A549 (cell line): ENCODE measurements around the gene MRPL45. TPM values are rescaled to one million over a fixed set of nuclear protein-coding genes. Genes with fewer than 3 reads are reported as not detected.

Source experiments
- ATAC-seq, 2 experiments: fragments of 200-7000 bp in 1 of 2; fragments of >200 bp in 1 of 2; cut with Nextera tagmentation in 1 of 2; cut with Tn5 transposase in 1 of 2; 3 replicates each; pipeline versions ENCODE4 v1.8.0 to v1.9.1; 2018 to 2020; ENCODE audit warnings: mild to moderate bottlenecking in 1 of 2, moderate library complexity in 1 of 2
- CTCF ChIA-PET: fragments of 300-600 bp; sonication (Branson Sonifier 250); formaldehyde crosslinking; extraction: SDS; loops from one replicate; lab custom pipeline; 2021; ENCODE audit warnings: antibody characterized with exemption, inconsistent platforms; lab: Yijun Ruan, JAX
- POLR2A ChIA-PET: fragments of 350-600 bp; formaldehyde crosslinking; extraction: SDS; loops from one replicate; lab custom pipeline; 2021; ENCODE audit warnings: antibody characterized with exemption, inconsistent platforms; lab: Yijun Ruan, JAX
- DNase-seq, 2 experiments: peaks; one replicate each; pipeline versions ENCODE4 v3.0.0 to v3.0.0-alpha.2; 2011 to 2016; ENCODE audit warnings: low read depth in 1 of 2, low spot score in 1 of 2
- FAIRE-seq: peaks from 2 replicates; lab custom pipeline; 2011; peaks lifted over from hg19 to GRCh38; lab: Jason Lieb, UNC
- H3K27ac ChIP-seq, 2 experiments: fragments of >200 bp; sonication (Bioruptor Twin); formaldehyde crosslinking; 3 replicates each; pipeline ENCODE4 v1.5.1; 2016 to 2017
- H3K4me1 ChIP-seq: fragments of >200 bp; sonication (Bioruptor Twin); formaldehyde crosslinking; 3 replicates; pipeline ENCODE4 v1.6.1; 2016
- H3K4me2 ChIP-seq: fragments of >200 bp; sonication (Bioruptor Twin); formaldehyde crosslinking; 3 replicates; pipeline ENCODE4 v1.6.1; 2016
- H3K4me3 ChIP-seq: fragments of >200 bp; sonication (Bioruptor Twin); formaldehyde crosslinking; 3 replicates; pipeline ENCODE4 v1.5.1; 2016
- H3K9me3 ChIP-seq: fragments of >200 bp; sonication (Bioruptor Twin); formaldehyde crosslinking; 3 replicates; pipeline ENCODE4 v1.6.1; 2016
- BCL3 ChIP-seq: fragments of >200 bp; sonication (Bioruptor Twin); formaldehyde crosslinking; IDR thresholded peaks from 3 replicates; pipeline ENCODE4 v1.6.1; 2016
- CBX2 ChIP-seq: fragments of 200-600 bp; sonication (generic); IDR thresholded peaks from 2 replicates; pipeline ENCODE4 v1.6.1; 2016; ENCODE audit warnings: low read depth, mild to moderate bottlenecking, borderline replicate concordance
- CBX8 ChIP-seq: fragments of 200-600 bp; sonication (generic); IDR thresholded peaks from 2 replicates; pipeline ENCODE4 v1.6.1; 2016
- CHD2 ChIP-seq: fragments of 150-350 bp; IDR thresholded peaks from 2 replicates; pipeline ENCODE4 v1.6.1; 2014; ENCODE audit warnings: low read length; ENCODE audit not compliant: partially characterized antibody
- EHF ChIP-seq: fragments of 250-450 bp; sonication (Bioruptor Pico); IDR thresholded peaks from 2 replicates; pipeline ENCODE4 v1.5.0; 2020; ENCODE audit warnings: mild to moderate bottlenecking
- EHMT2 ChIP-seq: fragments of 200-600 bp; sonication (generic); IDR thresholded peaks from 2 replicates; pipeline ENCODE4 v1.6.1; 2016; ENCODE audit warnings: antibody characterized with exemption, low read depth, mild to moderate bottlenecking, moderate library complexity
- EP300 ChIP-seq, 2 experiments: fragments of >200 bp; sonication (Bioruptor Twin); formaldehyde crosslinking; IDR thresholded peaks; 2 replicates in 1 of 2; 3 replicates in 1 of 2; pipeline ENCODE4 v1.6.1; 2016 to 2017
- ESRRA ChIP-seq: fragments of 150-350 bp; IDR thresholded peaks from 2 replicates; pipeline ENCODE4 v1.6.1; 2014; ENCODE audit warnings: mild to moderate bottlenecking, low read length, borderline replicate concordance
- FOXS1 ChIP-seq: fragments of 250-450 bp; sonication (Bioruptor Pico); IDR thresholded peaks from 2 replicates; pipeline ENCODE4 v1.5.0; 2020; ENCODE audit warnings: mild to moderate bottlenecking, moderate library complexity
- HMGXB4 ChIP-seq: fragments of 250-450 bp; sonication (Bioruptor Pico); IDR thresholded peaks from 2 replicates; pipeline ENCODE4 v1.5.0; 2021; ENCODE audit warnings: mild to moderate bottlenecking, moderate library complexity, borderline replicate concordance
- HOXA7 ChIP-seq: fragments of 250-450 bp; sonication (Bioruptor Pico); IDR thresholded peaks from 2 replicates; pipeline ENCODE4 v1.5.0; 2020; ENCODE audit warnings: mild to moderate bottlenecking, moderate library complexity
- JUN ChIP-seq, 2 experiments: fragments of >200 bp; sonication (Bioruptor Twin); formaldehyde crosslinking; IDR thresholded peaks; 2 replicates in 1 of 2; 3 replicates in 1 of 2; pipeline ENCODE4 v1.6.1; 2016 to 2017
- KDM1A ChIP-seq: fragments of 200-600 bp; sonication (generic); IDR thresholded peaks from 2 replicates; pipeline ENCODE4 v1.6.1; 2016; ENCODE audit warnings: low read depth, mild to moderate bottlenecking
- MAFK ChIP-seq: fragments of 450-650 bp; IDR thresholded peaks from 2 replicates; pipeline ENCODE4 v1.6.1; 2014; ENCODE audit not compliant: partially characterized antibody
- MAX ChIP-seq: IDR thresholded peaks from 2 replicates; pipeline ENCODE4 v1.6.1; 2012
- NFE2L2 ChIP-seq: fragments of 150-350 bp; conservative IDR thresholded peaks from 2 replicates; pipeline ENCODE4 v1.6.1; 2014; ENCODE audit warnings: low read length
- PHF8 ChIP-seq: fragments of 200-600 bp; sonication (generic); IDR thresholded peaks from 2 replicates; pipeline ENCODE4 v1.6.1; 2016; ENCODE audit warnings: low read depth, mild to moderate bottlenecking, antibody characterized with exemption, moderate library complexity, borderline replicate concordance
- POLR2AphosphoS2 ChIP-seq: conservative IDR thresholded peaks from 2 replicates; pipeline ENCODE4 v1.6.1; 2012; ENCODE audit warnings: low read length, improper control_type of control experiment, inconsistent platforms
- RAD21 ChIP-seq, 2 experiments: fragments of >200 bp in 1 of 2; sonication (Bioruptor Twin) in 1 of 2; formaldehyde crosslinking in 1 of 2; IDR thresholded peaks in 1 of 2; conservative IDR thresholded peaks in 1 of 2; 2 replicates in 1 of 2; 3 replicates in 1 of 2; pipeline ENCODE4 v1.6.1; 2012 to 2018; ENCODE audit warnings: inconsistent platforms in 1 of 2
- RFX5 ChIP-seq: fragments of 450-650 bp; IDR thresholded peaks from 2 replicates; pipeline ENCODE4 v1.7.1; 2014; ENCODE audit warnings: antibody characterized with exemption, mild to moderate bottlenecking, moderate library complexity
- RNF2 ChIP-seq: fragments of 200-600 bp; sonication (generic); IDR thresholded peaks from 2 replicates; pipeline ENCODE4 v1.6.1; 2016; ENCODE audit warnings: low read depth, mild to moderate bottlenecking, antibody characterized with exemption, moderate library complexity, borderline replicate concordance
- SMC3 ChIP-seq: fragments of >200 bp; sonication (Bioruptor Twin); formaldehyde crosslinking; IDR thresholded peaks from 3 replicates; pipeline ENCODE4 v1.6.1; 2018; ENCODE audit warnings: inconsistent platforms
- TFCP2L1 ChIP-seq: fragments of 250-450 bp; sonication (Bioruptor Pico); IDR thresholded peaks from 2 replicates; pipeline ENCODE4 v1.5.0; 2021; ENCODE audit warnings: mild to moderate bottlenecking
- TP53 ChIP-seq: fragments of 250-450 bp; sonication (Bioruptor Pico); IDR thresholded peaks from 2 replicates; pipeline ENCODE4 v1.5.0; 2021; ENCODE audit warnings: mild to moderate bottlenecking, moderate library complexity
- ZFP36 ChIP-seq: fragments of 450-650 bp; IDR thresholded peaks from 2 replicates; pipeline ENCODE4 v1.6.1; 2014; ENCODE audit warnings: borderline replicate concordance; ENCODE audit not compliant: partially characterized antibody
- ZNF302 ChIP-seq: fragments of 250-450 bp; sonication (Bioruptor Pico); IDR thresholded peaks from 2 replicates; pipeline ENCODE4 v1.9.0; 2021; ENCODE audit warnings: inconsistent platforms, mild to moderate bottlenecking, moderate library complexity
- WGBS: methylation state at CpG from one replicate; pipeline ENCODE4 v1.1.6; 2017; ENCODE audit errors: missing lambda C conversion rate; 5-methylcytosine and 5-hydroxymethylcytosine counted together
- polyA plus RNA-seq, 4 experiments: library from polyadenylated mRNA; depleted of rRNA in 3 of 4; stranded (reverse); fragments of >200 nt; fragmentation: RNase III in 1 of 4; extraction: RNeasy Plus Mini Kit Qiagen cat#74134 plus additional on column Dnase treatment in 1 of 4; gene quantifications; 2 replicates in 3 of 4; 3 replicates in 1 of 4; pipeline ENCODE4 v1.2.3, GENCODE V29; 2011 to 2017

The MRPL45 gene
- polyA plus RNA-seq, 2 of the 4 experiments (the other 2 are of a cell fraction): 69.6 to 134 TPM

GRCh38 chr17:38364741-38365140 is 67.8 kb downstream of the MRPL45 start:
- Histone ChIP-seq H3K4me1 (no peaks in the 10 kb centered on the region), H3K9me3 (no peaks in the 10 kb centered on the region), H3K4me2 (no peak overlapping the region), H3K27ac (no peak overlapping the region), H3K4me3 (no peak overlapping the region)
- no peak for FAIRE-seq
- ATAC-seq: no peak
- POLR2A ChIA-PET: no interaction called here
- TF ChIP-seq SMC3 (no peak), RAD21 (conservative IDR thresholded peaks at IDR 0.05 in 1 of 2, IDR thresholded peaks at IDR 0.05 in 1 of 2) (no peak), FOXS1 (no peak), MAFK (no peak), TFCP2L1 (CRISPR knock-in tag) (no peak), KDM1A (no peak), EHF (no peak), BCL3 (no peak), NFE2L2 (no peak), CHD2 (no peak), EP300 (IDR thresholded peaks at IDR 0.05) (no peak), CBX2 (no peak), EHMT2 (no peak), MAX (no peak)
- WGBS: 94% methylated on average over 8 of the region's 8 CpGs
- no peak for DNase-seq
- CTCF ChIA-PET: interaction anchor here (1.1 to 14.5 kb wide), 7 partner anchors 13 to 222 kb away, joined by 3 to 189 read pairs (median 7); partner anchors contain the start of genes GPR179 and SOCS7

GRCh38 chr17:38369124-38369886 is 72.3 kb downstream of the MRPL45 start:
- no peak for ATAC-seq
- CTCF ChIA-PET: interaction anchor here (1.2 to 14.5 kb wide), 2 partner anchors 19 to 45 kb away, joined by 3 to 189 read pairs; partner anchors contain the start of genes GPR179 and SOCS7
- Histone ChIP-seq H3K27ac (no peak overlapping the region), H3K9me3 (no peaks in the 10 kb centered on the region), H3K4me2 (no peak overlapping the region), H3K4me1 (no peaks in the 10 kb centered on the region), H3K4me3 (no peak overlapping the region)
- POLR2A ChIA-PET: no interaction called here
- no peak for FAIRE-seq
- no peak for DNase-seq
- TF ChIP-seq EHF: no peak
- no peak for TF ChIP-seq CBX8
- TF ChIP-seq RNF2: no peak
- no peak for TF ChIP-seq TP53 (CRISPR knock-in tag)
- no peak for TF ChIP-seq RFX5
- no peak for TF ChIP-seq ZNF302 (CRISPR knock-in tag)
- no peak for TF ChIP-seq PHF8
- TF ChIP-seq HOXA7 (CRISPR knock-in tag): no peak
- no peak for TF ChIP-seq ESRRA
- TF ChIP-seq ZFP36: no peak
- TF ChIP-seq POLR2AphosphoS2: no peak
- no peak for TF ChIP-seq NFE2L2
- TF ChIP-seq HMGXB4 (CRISPR knock-in tag): no peak
- no peak for TF ChIP-seq JUN (IDR thresholded peaks at IDR 0.05)
- WGBS: 94% methylated on average over 8 of the region's 8 CpGs

Other genes with a start within 250 kb of the MRPL45 start
- gene TBC1D3C, start 228.5 kb upstream of the MRPL45 start, polyA plus RNA-seq (2011; rRNA removed): not detected in 2 replicates
- gene TBC1D3C, start 228.5 kb upstream of the MRPL45 start, polyA plus RNA-seq (2017; fragmentation: RNase III; extraction: RNeasy Plus Mini Kit Qiagen cat#74134 plus additional on column Dnase treatment): not detected in 3 replicates
- not detected in 2 replicates for gene TBC1D3E, start 169.2 kb upstream of the MRPL45 start, polyA plus RNA-seq (2011; rRNA removed)
- 0.12 TPM in 1 of 3 replicates, not detected in the others for gene TBC1D3E, start 169.2 kb upstream of the MRPL45 start, polyA plus RNA-seq (2017; fragmentation: RNase III; extraction: RNeasy Plus Mini Kit Qiagen cat#74134 plus additional on column Dnase treatment)
- not detected in 2 replicates for gene TBC1D3, start 104.6 kb upstream of the MRPL45 start, polyA plus RNA-seq (2011; rRNA removed)
- not detected in 3 replicates for gene TBC1D3, start 104.6 kb upstream of the MRPL45 start, polyA plus RNA-seq (2017; fragmentation: RNase III; extraction: RNeasy Plus Mini Kit Qiagen cat#74134 plus additional on column Dnase treatment)
- 0.08 and 0.11 TPM in 2 replicates for gene GPR179, start 46.8 kb downstream of the MRPL45 start, polyA plus RNA-seq (2011; rRNA removed)
- gene GPR179, start 46.8 kb downstream of the MRPL45 start, polyA plus RNA-seq (2017; fragmentation: RNase III; extraction: RNeasy Plus Mini Kit Qiagen cat#74134 plus additional on column Dnase treatment): 0.04 to 0.08 TPM (median 0.05 TPM) in 3 replicates
- gene SOCS7, start 54.7 kb downstream of the MRPL45 start, polyA plus RNA-seq (2011; rRNA removed): 20.6 and 27.7 TPM in 2 replicates
- 12.7 to 14.4 TPM (median 14.0 TPM) in 3 replicates for gene SOCS7, start 54.7 kb downstream of the MRPL45 start, polyA plus RNA-seq (2017; fragmentation: RNase III; extraction: RNeasy Plus Mini Kit Qiagen cat#74134 plus additional on column Dnase treatment)
- gene ARHGAP23, start 131.3 kb downstream of the MRPL45 start, polyA plus RNA-seq (2011; rRNA removed): 4.8 and 5.5 TPM in 2 replicates
- 32.5 to 46.0 TPM (median 32.6 TPM) in 3 replicates for gene ARHGAP23, start 131.3 kb downstream of the MRPL45 start, polyA plus RNA-seq (2017; fragmentation: RNase III; extraction: RNeasy Plus Mini Kit Qiagen cat#74134 plus additional on column Dnase treatment)